Lung (tissue), 12 donors: ENCODE data around the gene ADA. TPM values are rescaled to one million over a fixed set of nuclear protein-coding genes. Genes with fewer than 3 reads are reported as not detected.

Source experiments
- ATAC-seq: fragments of 200-7000 bp; cut with Tn5 transposase; one replicate; pipeline ENCODE4 v1.9.1; 2020; ENCODE audit warnings: moderate number of reproducible peaks; ENCODE audit not compliant: insufficient read depth, low FRiP score
- DNase-seq, 3 donors: peaks; one replicate each; pipeline ENCODE4 v3.0.0-alpha.2; 2013 to 2017
- H3K27ac ChIP-seq, 2 donors: one replicate each; pipeline ENCODE4 v1.5.1; 2013; ENCODE audit warnings: mild to moderate bottlenecking in 2 of 2, moderate library complexity in 2 of 2, control low read depth in 1 of 2, inconsistent platforms in 1 of 2, low read depth in 1 of 2, low read length in 1 of 2
- H3K27me3 ChIP-seq, 3 donors: one replicate each; pipeline ENCODE4 v1.5.1; 2013; ENCODE audit warnings: low read length in 2 of 3; ENCODE audit not compliant: control insufficient read depth in 3 of 3, insufficient read depth in 3 of 3
- H3K36me3 ChIP-seq, 4 donors: one replicate each; pipeline ENCODE4 v1.5.1; 2013; ENCODE audit warnings: low read length in 4 of 4, mild to moderate bottlenecking in 1 of 4, moderate library complexity in 1 of 4; ENCODE audit not compliant: control insufficient read depth in 4 of 4, insufficient read depth in 4 of 4
- H3K4me1 ChIP-seq, 5 donors: one replicate each; pipeline ENCODE4 v1.5.1; 2013; ENCODE audit warnings: low read length in 5 of 5, mild to moderate bottlenecking in 2 of 5, moderate library complexity in 1 of 5; ENCODE audit not compliant: control insufficient read depth in 5 of 5, insufficient read depth in 5 of 5
- H3K4me3 ChIP-seq: one replicate; pipeline ENCODE4 v1.5.1; 2013; ENCODE audit warnings: mild to moderate bottlenecking, control low read depth, moderate library complexity
- H3K9ac ChIP-seq, 2 donors: one replicate each; pipeline ENCODE4 v1.5.1; 2013; ENCODE audit warnings: low read length in 2 of 2, control low read depth in 1 of 2; ENCODE audit not compliant: insufficient read depth in 1 of 2
- H3K9me3 ChIP-seq, 4 donors: one replicate each; pipeline ENCODE4 v1.5.1; 2013; ENCODE audit warnings: low read length in 3 of 4, mild to moderate bottlenecking in 1 of 4, moderate library complexity in 1 of 4; ENCODE audit not compliant: control insufficient read depth in 4 of 4, insufficient read depth in 3 of 4
- CTCF ChIP-seq: IDR thresholded peaks from 2 replicates; pipeline ENCODE4 v1.5.1; 2012; ENCODE audit warnings: mild to moderate bottlenecking; ENCODE audit errors: control extremely low read depth, extremely low read depth
- WGBS, 2 donors: extraction: QIAGEN DNeasy Blood & Tissue Kit; methylation state at CpG; one replicate each; pipeline ENCODE4 v1.1.7; 2013; 5-methylcytosine and 5-hydroxymethylcytosine counted together
- polyA plus RNA-seq, 2 donors: library from polyadenylated mRNA; stranded (reverse); fragments of 200-250 nt; gene quantifications; one replicate each; pipeline ENCODE4 v1.2.1, GENCODE V29; 2013
- total RNA-seq, 2 donors: library from RNA; depleted of rRNA in 1 of 2; stranded (reverse); fragments of >200 nt in 1 of 2; gene quantifications; one replicate each; pipeline ENCODE4 v1.2.1, GENCODE V29; 2014 to 2021
- donor health status: control.
- donor health status: control.
- donor health status: Bipolar disorder and iron deficiency.
- donor health status: healthy.
- donor health status: DM: yes; HTN: yes; CAD: no.

Gene ADA
- total and polyA plus RNA-seq, 4 donors = 4.2 to 55.2 (median 8.0) TPM

GRCh38 chr20:44598423-44599305, 52.8 kb downstream of the ADA start:
- Histone ChIP-seq H3K9ac (no peak overlapping the region), H3K4me1 (peaks cover 16 to 68% (median 50%) of the 10 kb centered on the region in 5 donors), H3K9me3 (no peaks in the 10 kb centered on the region), H3K36me3 (peaks cover 0 to 6% (median 0%) of the 10 kb centered on the region in 4 donors), H3K27ac (peak overlapping the region; percentile 73 to 89), H3K27me3 (no peaks in the 10 kb centered on the region), H3K4me3 (no peak overlapping the region)
- WGBS, 2 donors = 47% methylated on average over 4 of the region's 4 CpGs
- TF ChIP-seq CTCF = no peak
- ATAC-seq (no peak), DNase-seq (peak in 2 of 3 donors; percentile 58 to 85)

GRCh38 chr20:44597930-44598329, 53.6 kb downstream of the ADA start:
- no peak for DNase-seq

GRCh38 chr20:44597516-44597915, 54.0 kb downstream of the ADA start:
- Histone ChIP-seq H3K9ac (peak overlapping the region in 1 of 2 donors; percentile 24), H3K4me1 (peaks cover 16 to 68% (median 48%) of the 10 kb centered on the region in 5 donors), H3K27ac (peak overlapping the region; percentile 73 to 89), H3K9me3 (no peaks in the 10 kb centered on the region), H3K4me3 (no peak overlapping the region), H3K36me3 (peaks cover 0 to 6% (median 1%) of the 10 kb centered on the region in 4 donors), H3K27me3 (no peaks in the 10 kb centered on the region)
- TF ChIP-seq CTCF = no peak
- DNase-seq = no peak
- WGBS, 2 donors = 66 to 80% methylated on average over 4 of the region's 4 CpGs
- ATAC-seq = no peak

More at GRCh38 chr20:44597930-44598329, 53.6 kb downstream of the ADA start:
- no peak for ATAC-seq
- Histone ChIP-seq H3K9me3 (no peaks in the 10 kb centered on the region), H3K4me1 (peaks cover 16 to 68% (median 50%) of the 10 kb centered on the region in 5 donors), H3K9ac (peak overlapping the region in 1 of 2 donors; percentile 24), H3K36me3 (peaks cover 0 to 6% (median 0%) of the 10 kb centered on the region in 4 donors), H3K27ac (peak overlapping the region; percentile 73 to 89), H3K27me3 (no peaks in the 10 kb centered on the region), H3K4me3 (no peak overlapping the region)
- TF ChIP-seq CTCF = no peak
- 18 to 43% methylated on average over 4 of the region's 4 CpGs for WGBS, 2 donors
